Measurements from ENCODE around the gene ELP4. TPM values are rescaled to one million over a fixed set of nuclear protein-coding genes. Genes with fewer than 3 reads are reported as not detected.

ELP4 gene
- total and polyA plus RNA-seq, 9 of the 15 experiments (the other 6 are each of a cell fraction or from before 2014, with no cell fraction given): 24.1 to 60.3 (median 38.7) TPM

DNA sequence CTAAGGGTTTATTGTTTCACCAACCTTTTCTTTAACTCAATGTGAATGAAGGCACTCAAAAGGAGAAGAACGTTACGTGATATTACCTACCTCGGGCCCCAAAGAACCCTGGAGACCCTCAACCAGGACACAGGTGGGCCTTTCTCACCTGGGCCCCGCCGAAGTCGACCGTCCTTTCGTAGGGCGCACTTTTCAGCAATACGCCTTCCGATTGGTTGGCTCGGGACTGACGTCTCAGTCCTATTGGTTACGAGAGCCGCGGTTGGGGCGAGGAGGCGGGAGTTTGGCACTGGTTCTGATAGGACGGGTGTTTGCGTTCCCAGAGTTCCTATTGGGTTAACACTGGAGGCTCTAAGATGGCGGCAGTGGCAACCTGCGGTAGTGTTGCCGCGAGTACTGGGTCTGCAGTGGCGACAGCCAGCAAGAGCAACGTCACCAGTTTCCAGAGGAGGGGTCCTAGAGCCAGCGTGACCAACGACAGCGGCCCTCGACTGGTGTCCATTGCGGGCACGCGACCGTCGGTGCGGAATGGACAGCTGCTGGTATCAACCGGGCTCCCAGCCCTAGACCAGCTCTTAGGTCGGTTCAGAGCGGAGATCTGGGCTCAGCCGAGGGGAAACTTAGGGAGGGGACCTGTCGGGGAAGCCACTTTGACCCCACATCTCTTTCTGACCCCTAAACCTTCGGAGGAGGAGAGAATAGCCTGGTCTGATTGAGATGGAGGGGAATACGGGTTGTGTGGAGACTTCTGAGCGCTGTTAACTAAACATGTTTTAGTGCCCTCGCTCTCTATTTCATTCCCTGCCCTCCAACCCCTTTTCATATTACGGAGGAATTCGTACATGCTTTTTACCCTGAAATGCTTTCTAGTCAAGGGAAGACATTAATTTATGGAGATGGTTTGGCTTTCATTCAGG, at the start of gene ELP4, which contains the start of gene IMMP1L (continued):
- TF ChIP-seq, protein P1, sequence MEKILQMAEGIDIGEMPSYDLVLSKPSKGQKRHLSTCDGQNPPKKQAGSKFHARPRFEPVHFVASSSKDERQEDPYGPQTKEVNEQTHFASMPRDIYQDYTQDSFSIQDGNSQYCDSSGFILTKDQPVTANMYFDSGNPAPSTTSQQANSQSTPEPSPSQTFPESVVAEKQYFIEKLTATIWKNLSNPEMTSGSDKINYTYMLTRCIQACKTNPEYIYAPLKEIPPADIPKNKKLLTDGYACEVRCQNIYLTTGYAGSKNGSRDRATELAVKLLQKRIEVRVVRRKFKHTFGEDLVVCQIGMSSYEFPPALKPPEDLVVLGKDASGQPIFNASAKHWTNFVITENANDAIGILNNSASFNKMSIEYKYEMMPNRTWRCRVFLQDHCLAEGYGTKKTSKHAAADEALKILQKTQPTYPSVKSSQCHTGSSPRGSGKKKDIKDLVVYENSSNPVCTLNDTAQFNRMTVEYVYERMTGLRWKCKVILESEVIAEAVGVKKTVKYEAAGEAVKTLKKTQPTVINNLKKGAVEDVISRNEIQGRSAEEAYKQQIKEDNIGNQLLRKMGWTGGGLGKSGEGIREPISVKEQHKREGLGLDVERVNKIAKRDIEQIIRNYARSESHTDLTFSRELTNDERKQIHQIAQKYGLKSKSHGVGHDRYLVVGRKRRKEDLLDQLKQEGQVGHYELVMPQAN (IDR thresholded peaks at IDR 0.05; ENCODE audit: borderline replicate concordance): 0 out of 2 replicates have a peak, but pooled peaks have one; percentile 17
- no peak for TF ChIP-seq DNMT1 (IDR thresholded peaks at IDR 0.05)
- peak; percentile 72 for TF ChIP-seq MGA (IDR thresholded peaks at IDR 0.05)
- peak; percentile 97 for TF ChIP-seq TAF1 (IDR thresholded peaks at IDR 0.05; ENCODE audit: control insufficient read depth, extremely low read depth, insufficient read depth, low read length, severe bottlenecking)
- TF ChIP-seq, protein P2, sequence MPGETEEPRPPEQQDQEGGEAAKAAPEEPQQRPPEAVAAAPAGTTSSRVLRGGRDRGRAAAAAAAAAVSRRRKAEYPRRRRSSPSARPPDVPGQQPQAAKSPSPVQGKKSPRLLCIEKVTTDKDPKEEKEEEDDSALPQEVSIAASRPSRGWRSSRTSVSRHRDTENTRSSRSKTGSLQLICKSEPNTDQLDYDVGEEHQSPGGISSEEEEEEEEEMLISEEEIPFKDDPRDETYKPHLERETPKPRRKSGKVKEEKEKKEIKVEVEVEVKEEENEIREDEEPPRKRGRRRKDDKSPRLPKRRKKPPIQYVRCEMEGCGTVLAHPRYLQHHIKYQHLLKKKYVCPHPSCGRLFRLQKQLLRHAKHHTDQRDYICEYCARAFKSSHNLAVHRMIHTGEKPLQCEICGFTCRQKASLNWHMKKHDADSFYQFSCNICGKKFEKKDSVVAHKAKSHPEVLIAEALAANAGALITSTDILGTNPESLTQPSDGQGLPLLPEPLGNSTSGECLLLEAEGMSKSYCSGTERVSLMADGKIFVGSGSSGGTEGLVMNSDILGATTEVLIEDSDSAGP (CRISPR knock-in tag; IDR thresholded peaks at IDR 0.05): no peak
- no peak for TF ChIP-seq ZBTB43 (CRISPR knock-in tag; IDR thresholded peaks at IDR 0.05)
- TF ChIP-seq, protein P3, sequence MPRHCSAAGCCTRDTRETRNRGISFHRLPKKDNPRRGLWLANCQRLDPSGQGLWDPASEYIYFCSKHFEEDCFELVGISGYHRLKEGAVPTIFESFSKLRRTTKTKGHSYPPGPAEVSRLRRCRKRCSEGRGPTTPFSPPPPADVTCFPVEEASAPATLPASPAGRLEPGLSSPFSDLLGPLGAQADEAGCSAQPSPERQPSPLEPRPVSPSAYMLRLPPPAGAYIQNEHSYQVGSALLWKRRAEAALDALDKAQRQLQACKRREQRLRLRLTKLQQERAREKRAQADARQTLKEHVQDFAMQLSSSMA (CRISPR knock-in tag; IDR thresholded peaks at IDR 0.05): 0 out of 2 replicates have a peak, but pooled peaks have one; percentile 49

Data from K562 (cell line).